GM19099 (cell line): Measurements from ENCODE around the gene GHRH.

ENCODE experiments used
- POLR2A ChIP-seq: IDR thresholded peaks from 3 replicates; pipeline ENCODE4 v1.6.1; 2011; ENCODE audit warnings: low read depth; ENCODE audit not compliant: insufficient read length; ENCODE audit errors: extremely low read depth

The GHRH gene

DNA sequence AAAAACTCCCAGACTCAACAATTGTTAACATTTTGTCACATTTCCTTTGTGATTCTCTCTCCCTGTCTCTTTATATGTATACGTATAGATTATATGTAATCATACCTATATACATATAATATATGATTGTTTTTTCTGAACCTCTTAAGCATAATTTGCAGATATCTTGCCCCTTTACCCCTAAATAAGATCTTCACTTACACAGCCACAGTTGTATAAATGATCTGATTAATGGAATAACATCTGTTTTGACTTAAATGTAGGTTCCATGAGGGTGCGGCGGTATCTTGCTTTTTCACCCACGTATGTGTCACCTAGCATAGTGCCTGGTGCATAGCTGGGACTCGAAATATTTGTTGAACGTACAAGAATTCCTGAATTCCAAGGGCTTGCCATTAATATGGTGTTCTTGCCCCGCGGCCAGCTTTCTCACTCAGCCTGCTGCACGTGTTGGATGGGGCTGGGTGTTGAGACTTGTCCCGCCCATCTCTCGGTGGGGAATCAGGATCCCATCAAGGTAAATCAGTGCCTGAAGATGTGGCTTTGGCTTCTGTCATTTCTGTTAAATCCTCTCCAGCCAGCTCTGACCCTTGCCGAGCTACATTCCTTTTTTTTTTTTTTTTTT is 17.5 kb upstream of the GHRH start:
- TF ChIP-seq POLR2A: no peak

DNA sequence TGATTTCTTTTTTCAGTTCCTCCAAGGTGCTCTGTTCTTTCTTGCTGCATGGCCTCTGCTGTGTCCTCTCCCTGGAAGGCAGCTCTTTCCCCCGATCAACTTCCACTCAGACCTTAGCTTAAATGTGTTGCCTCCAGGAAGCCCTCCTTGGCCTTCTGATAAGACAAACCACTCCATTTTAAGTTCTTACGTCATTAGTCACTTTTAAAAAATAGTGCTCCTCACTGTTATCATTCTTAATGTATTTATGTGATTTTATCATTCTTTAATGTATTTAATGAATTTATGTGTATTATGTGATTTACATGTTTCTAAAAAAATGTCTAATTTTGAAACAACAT is 15.6 kb upstream of the GHRH start:
- TF ChIP-seq POLR2A: peak; percentile 7

GRCh38 chr20:37276494-37277252 is 15.1 kb upstream of the GHRH start:
- TF ChIP-seq POLR2A: peak; percentile 37

- TF ChIP-seq POLR2A: no peak
Observed at GRCh38 chr20:37274851-37275524, 13.4 kb upstream of the GHRH start.

DNA sequence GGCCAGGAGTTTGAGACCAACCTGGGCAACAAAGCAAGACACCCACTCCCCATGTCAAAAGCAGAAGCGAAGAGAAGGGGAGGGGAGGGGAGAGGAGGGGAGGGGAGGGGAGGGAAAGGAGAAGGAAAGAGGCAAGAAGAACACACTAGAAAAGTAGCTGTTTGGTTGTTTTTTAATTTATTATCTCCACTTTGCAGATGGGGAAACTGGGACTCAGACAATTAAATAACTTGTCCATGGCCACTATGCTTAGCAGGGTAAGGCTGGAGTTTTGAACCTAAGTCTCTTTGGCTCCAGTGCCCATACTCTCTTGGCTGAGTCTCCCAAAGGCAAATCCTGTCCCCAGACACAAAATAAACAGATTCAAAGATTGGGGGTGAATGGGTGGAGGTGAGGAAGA is 12.4 kb upstream of the GHRH start:
- TF ChIP-seq POLR2A: no peak

DNA sequence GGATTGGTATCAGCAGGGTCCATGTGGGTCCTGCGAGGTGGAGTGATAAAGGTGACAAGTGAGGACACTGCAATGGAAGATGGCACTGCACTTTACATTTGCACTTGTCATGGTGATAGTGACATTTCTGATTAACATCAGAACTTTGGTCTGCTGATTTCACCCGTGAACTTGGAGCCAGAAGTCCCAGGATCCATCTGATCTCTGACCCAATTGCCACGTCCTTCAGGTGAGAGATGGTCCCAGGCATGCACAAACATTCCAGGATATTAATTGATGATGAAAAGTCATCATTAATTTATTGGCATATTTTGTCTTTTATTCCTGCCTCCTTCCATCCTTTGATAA is 9.8 kb upstream of the GHRH start:
- TF ChIP-seq POLR2A: no peak

DNA sequence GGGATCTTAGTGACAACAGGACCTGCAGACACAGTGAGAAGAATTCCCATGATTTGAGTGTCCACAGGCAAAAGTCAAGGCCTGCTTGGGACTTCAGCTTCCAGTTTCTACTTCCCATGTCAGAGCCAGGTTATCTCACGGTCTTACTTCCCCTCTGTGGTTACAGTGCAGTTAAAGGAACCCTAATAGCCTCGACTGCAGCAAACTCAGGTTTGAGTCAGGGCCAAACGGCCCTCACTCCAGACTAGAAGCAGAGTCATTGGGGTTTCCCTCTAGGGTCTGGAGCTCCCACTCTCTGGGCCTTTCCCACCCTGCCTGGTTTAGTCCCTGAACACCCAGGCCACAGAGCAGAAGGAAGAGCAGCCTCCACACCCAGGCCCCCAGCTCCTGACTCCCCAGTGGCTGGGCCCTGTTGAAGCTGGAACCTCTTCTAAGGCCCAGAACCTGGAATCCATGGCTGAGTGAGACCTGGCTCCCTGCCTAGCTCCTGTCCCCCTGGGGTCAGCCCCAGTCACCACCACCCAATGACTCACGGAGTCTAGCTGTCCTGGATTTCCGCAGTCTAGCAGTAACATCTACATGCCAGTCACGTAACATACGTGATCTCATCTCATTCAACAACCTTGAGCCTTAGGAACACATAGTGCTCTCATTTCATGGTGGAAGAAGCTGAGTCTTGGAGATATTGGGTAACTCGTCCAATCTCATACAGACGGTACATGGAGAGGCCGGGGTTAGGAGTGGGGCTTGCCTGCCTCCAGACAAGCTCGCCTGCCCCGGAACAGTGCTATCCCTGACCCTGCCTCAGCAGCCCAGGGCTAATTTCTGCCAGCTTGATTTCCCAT is 9.2 kb upstream of the GHRH start:
- no peak for TF ChIP-seq POLR2A

DNA sequence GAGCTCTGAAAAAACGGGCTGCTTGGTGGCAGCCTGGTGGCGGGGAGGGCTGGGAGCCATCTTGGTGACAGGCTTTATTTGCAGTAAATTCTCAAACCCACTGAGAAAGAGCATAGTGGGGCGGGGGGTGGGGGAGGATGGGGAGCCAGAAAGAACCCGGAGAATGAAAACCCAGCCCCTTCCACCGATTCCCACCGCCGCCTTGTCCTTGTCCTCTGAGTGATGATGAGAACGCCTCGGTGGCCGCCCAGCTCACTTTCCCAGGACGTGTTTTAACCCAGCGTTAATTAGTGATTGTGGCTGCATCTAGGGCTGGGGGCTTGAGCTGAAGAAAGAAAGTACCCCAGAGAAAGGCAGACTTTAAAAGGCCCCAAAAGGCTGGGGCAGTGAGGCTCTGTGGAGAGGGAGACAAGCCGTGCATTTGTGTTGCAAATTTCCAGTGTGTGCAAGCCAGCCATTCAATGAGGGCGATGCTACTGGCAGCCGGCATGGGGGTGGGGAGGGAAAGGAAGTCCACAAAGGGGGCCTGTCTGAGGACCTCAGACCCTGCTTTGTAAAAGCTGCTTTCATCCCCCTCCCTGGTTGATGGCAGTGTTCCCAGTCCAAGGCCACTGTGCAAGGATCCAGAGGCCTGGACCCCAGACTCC is 6.2 kb upstream of the GHRH start:
- TF ChIP-seq POLR2A: no peak

- TF ChIP-seq POLR2A: no peak
Observed at GRCh38 chr20:37266940-37267666, 5.5 kb upstream of the GHRH start.

GRCh38 chr20:37265152-37265551 is 3.5 kb upstream of the GHRH start:
- no peak for TF ChIP-seq POLR2A

GRCh38 chr20:37263686-37264085 is 2.1 kb upstream of the GHRH start:
- TF ChIP-seq POLR2A: no peak

GRCh38 chr20:37262505-37262904 is 891 bp upstream of the GHRH start:
- no peak for TF ChIP-seq POLR2A

DNA sequence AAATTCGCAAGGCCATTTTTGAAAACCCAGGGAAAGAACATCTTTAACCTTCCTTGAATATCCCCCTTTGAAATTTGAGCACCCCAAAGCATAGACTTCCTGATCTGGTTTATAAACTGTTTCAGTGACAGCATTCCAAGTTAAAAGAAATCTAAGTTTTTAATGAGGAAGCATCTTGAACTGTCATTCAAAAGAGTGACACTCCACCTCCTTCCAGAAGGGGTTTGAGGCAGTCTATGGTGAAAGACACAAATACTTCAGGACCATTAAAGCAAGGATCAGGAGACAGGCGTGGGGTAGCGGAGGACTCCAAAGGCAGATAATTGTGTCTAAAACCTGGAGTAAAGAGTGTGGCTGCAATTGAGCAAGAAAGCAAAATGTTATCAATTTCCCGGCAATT is 691 bp downstream of the GHRH start:
- TF ChIP-seq POLR2A: no peak

DNA sequence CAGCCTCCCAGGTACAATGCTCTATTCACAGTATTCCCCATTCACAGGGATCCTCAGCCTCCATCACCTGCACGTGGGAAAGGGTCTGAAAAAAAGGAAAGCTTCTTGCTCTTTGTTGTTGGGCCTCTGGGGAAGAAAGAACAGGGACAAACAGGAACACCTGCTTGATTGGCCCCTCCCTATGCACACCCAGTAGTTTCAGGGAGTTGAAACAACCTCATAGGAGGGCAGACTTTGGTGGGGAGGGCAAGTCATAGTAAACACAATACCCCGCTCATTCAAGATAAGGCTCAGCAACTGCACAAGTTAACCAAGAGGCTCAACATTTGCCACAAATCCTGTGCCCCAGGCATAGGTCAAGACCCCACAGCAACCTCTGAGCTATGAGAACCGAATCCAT is 1.7 kb downstream of the GHRH start:
- no peak for TF ChIP-seq POLR2A
